GM12891 (cell line): ENCODE results near the gene SKA2.

Source experiments
- DNase-seq: peaks from one replicate; pipeline ENCODE4 v3.0.0; 2011; ENCODE audit warnings: low spot score; ENCODE audit not compliant: insufficient read length
- FAIRE-seq: peaks from 2 replicates; lab custom pipeline; 2011; peaks lifted over from hg19 to GRCh38; lab: Jason Lieb, UNC
- PAX5 ChIP-seq: IDR thresholded peaks from 2 replicates; pipeline ENCODE4 v1.6.1; 2011; ENCODE audit warnings: low read length, moderate library complexity, mild to moderate bottlenecking; ENCODE audit not compliant: insufficient read depth, severe bottlenecking
- POLR2A ChIP-seq: IDR thresholded peaks from 2 replicates; pipeline ENCODE4 v1.6.1; 2011; ENCODE audit warnings: low read depth, low read length, control low read depth
- POLR2AphosphoS5 ChIP-seq: IDR thresholded peaks from 2 replicates; pipeline ENCODE4 v1.6.1; 2011; ENCODE audit warnings: low read depth, low read length, control low read depth
- POU2F2 ChIP-seq: IDR thresholded peaks from 2 replicates; pipeline ENCODE4 v1.6.1; 2011; ENCODE audit warnings: low read depth, mild to moderate bottlenecking, control low read depth, low read length, moderate library complexity
- SPI1 ChIP-seq: IDR thresholded peaks from 2 replicates; pipeline ENCODE4 v1.6.1; 2011; ENCODE audit warnings: low read depth, low read length, control low read depth
- TAF1 ChIP-seq: IDR thresholded peaks from 2 replicates; pipeline ENCODE4 v1.6.1; 2011; ENCODE audit warnings: low read depth, low read length, control low read depth

Gene SKA2

GRCh38 chr17:59178266-59178985 lies 23.4 kb upstream of the SKA2 start:
- TF ChIP-seq POU2F2, result no peak
- TF ChIP-seq TAF1, result no peak
- no peak for TF ChIP-seq POLR2AphosphoS5
- no peak for TF ChIP-seq SPI1
- no peak for TF ChIP-seq POLR2A
- no peak for TF ChIP-seq PAX5
- no peak for DNase-seq
- no peak for FAIRE-seq

GRCh38 chr17:59175076-59175475 lies 20.1 kb upstream of the SKA2 start:
- FAIRE-seq (no peak), DNase-seq (no peak)
- TF ChIP-seq SPI1 (no peak), PAX5 (no peak), TAF1 (no peak), POU2F2 (no peak)

GRCh38 chr17:59174671-59175070 lies 19.7 kb upstream of the SKA2 start:
- no peak for DNase-seq
- no peak for FAIRE-seq
- TF ChIP-seq PAX5 (no peak), TAF1 (no peak), POLR2AphosphoS5 (no peak), SPI1 (no peak), POU2F2 (no peak), POLR2A (no peak)

GRCh38 chr17:59172436-59173004 lies 17.5 kb upstream of the SKA2 start:
- TF ChIP-seq SPI1, result no peak
- no peak for TF ChIP-seq POLR2A
- no peak for TF ChIP-seq POU2F2
- no peak for TF ChIP-seq TAF1
- no peak for TF ChIP-seq POLR2AphosphoS5
- no peak for TF ChIP-seq PAX5
- DNase-seq (no peak), FAIRE-seq (no peak)

GRCh38 chr17:59167571-59168001 lies 12.6 kb upstream of the SKA2 start:
- DNase-seq (no peak), FAIRE-seq (no peak)
- TF ChIP-seq POU2F2 (no peak), PAX5 (no peak), SPI1 (no peak), POLR2A (no peak), POLR2AphosphoS5 (no peak), TAF1 (no peak)

GRCh38 chr17:59165933-59166342 lies 11.0 kb upstream of the SKA2 start:
- DNase-seq (peak; percentile 29), FAIRE-seq (peak; percentile 88)
- TF ChIP-seq SPI1, result peak; percentile 56
- no peak for TF ChIP-seq PAX5
- 0 out of 2 replicates have a peak, but pooled peaks have one; percentile 15 for TF ChIP-seq POU2F2

GRCh38 chr17:59161477-59161876 lies 6.5 kb upstream of the SKA2 start:
- TF ChIP-seq POLR2A (no peak), SPI1 (no peak), TAF1 (no peak), PAX5 (no peak), POLR2AphosphoS5 (no peak)
- FAIRE-seq, result no peak
- DNase-seq, result no peak

GRCh38 chr17:59160157-59161025 lies 5.4 kb upstream of the SKA2 start:
- no peak for DNase-seq
- no peak for FAIRE-seq
- no peak for TF ChIP-seq POU2F2
- no peak for TF ChIP-seq TAF1
- TF ChIP-seq POLR2AphosphoS5, result no peak
- TF ChIP-seq PAX5, result no peak
- TF ChIP-seq POLR2A, result no peak
- no peak for TF ChIP-seq SPI1
